Liver (tissue), 9 donors: ENCODE results near the gene ERGIC1. TPM values are rescaled to one million over a fixed set of nuclear protein-coding genes. Genes with fewer than 3 reads are reported as not detected.

Experiments
- DNase-seq: peaks from one replicate; pipeline ENCODE4 v3.0.0-alpha.2; 2017; ENCODE audit warnings: low spot score
- H3K27ac ChIP-seq, 2 donors: one replicate each; pipeline ENCODE4 v1.7.0; 2013; ENCODE audit warnings: inconsistent platforms in 2 of 2, low read length in 2 of 2, control low read depth in 1 of 2, low read depth in 1 of 2, mild to moderate bottlenecking in 1 of 2
- H3K27me3 ChIP-seq, 4 donors: one replicate each; pipeline versions ENCODE4 v1.6.1 to v1.7.0; 2013; ENCODE audit warnings: low read length in 3 of 4, inconsistent platforms in 1 of 4, mild to moderate bottlenecking in 1 of 4, moderate library complexity in 1 of 4; ENCODE audit not compliant: control insufficient read depth in 4 of 4, insufficient read depth in 4 of 4
- H3K36me3 ChIP-seq, 4 donors: one replicate each; pipeline versions ENCODE4 v1.6.1 to v1.7.0; 2013; ENCODE audit warnings: low read length in 3 of 4, mild to moderate bottlenecking in 3 of 4, low read depth in 1 of 4, moderate library complexity in 1 of 4; ENCODE audit not compliant: control insufficient read depth in 4 of 4, insufficient read depth in 3 of 4
- H3K4me1 ChIP-seq, 4 donors: one replicate each; pipeline versions ENCODE4 v1.6.1 to v1.7.0; 2013; ENCODE audit warnings: low read length in 3 of 4, mild to moderate bottlenecking in 3 of 4, moderate library complexity in 1 of 4; ENCODE audit not compliant: control insufficient read depth in 4 of 4, insufficient read depth in 4 of 4
- H3K4me3 ChIP-seq, 3 donors: one replicate each; pipeline versions ENCODE4 v1.6.1 to v1.7.0; 2013; ENCODE audit warnings: low read length in 3 of 3, control low read depth in 1 of 3, low read depth in 1 of 3, mild to moderate bottlenecking in 1 of 3
- H3K9ac ChIP-seq, 2 donors: one replicate each; pipeline ENCODE4 v1.7.0; 2013; ENCODE audit warnings: low read length in 2 of 2, mild to moderate bottlenecking in 2 of 2, moderate library complexity in 2 of 2, control low read depth in 1 of 2, low read depth in 1 of 2
- H3K9me3 ChIP-seq, 4 donors: one replicate each; pipeline versions ENCODE4 v1.6.1 to v1.7.0; 2013; ENCODE audit warnings: low read length in 3 of 4; ENCODE audit not compliant: control insufficient read depth in 4 of 4
- ATF3 ChIP-seq: IDR thresholded peaks from 2 replicates; pipeline ENCODE4 v1.6.1; 2016; ENCODE audit warnings: antibody characterized with exemption
- CTCF ChIP-seq: fragments of 150-350 bp; IDR thresholded peaks from 2 replicates; pipeline ENCODE4 v1.5.1; 2017; ENCODE audit warnings: improper control_type of control experiment, low read depth, low read length; ENCODE audit not compliant: missing input control
- EGR1 ChIP-seq, 2 donors: IDR thresholded peaks; 2 replicates each; pipeline ENCODE4 v1.6.1; 2016 to 2018; ENCODE audit warnings: antibody characterized with exemption in 2 of 2, low read depth in 2 of 2
- FOXA1 ChIP-seq: IDR thresholded peaks from 2 replicates; pipeline ENCODE4 v1.6.1; 2016; ENCODE audit warnings: antibody characterized with exemption
- FOXA2 ChIP-seq: IDR thresholded peaks from 2 replicates; pipeline ENCODE4 v1.6.1; 2016; ENCODE audit warnings: antibody characterized with exemption
- GABPA ChIP-seq, 2 donors: IDR thresholded peaks in 1 of 2; conservative IDR thresholded peaks in 1 of 2; 2 replicates each; pipeline ENCODE4 v1.6.1; 2016; ENCODE audit warnings: antibody characterized with exemption in 2 of 2, mild to moderate bottlenecking in 1 of 2, moderate library complexity in 1 of 2
- HNF4A ChIP-seq, 2 donors: conservative IDR thresholded peaks; 2 replicates each; pipeline ENCODE4 v1.6.1; 2016; ENCODE audit warnings: antibody characterized with exemption in 2 of 2, mild to moderate bottlenecking in 2 of 2
- HNF4G ChIP-seq: IDR thresholded peaks from 2 replicates; pipeline ENCODE4 v1.6.1; 2016; ENCODE audit warnings: antibody characterized with exemption
- JUND ChIP-seq, 2 donors: IDR thresholded peaks; 2 replicates each; pipeline ENCODE4 v1.6.1; 2016; ENCODE audit warnings: antibody characterized with exemption in 2 of 2
- MAX ChIP-seq: IDR thresholded peaks from 2 replicates; pipeline ENCODE4 v1.6.1; 2016; ENCODE audit warnings: antibody characterized with exemption
- RAD21 ChIP-seq, 2 donors: IDR thresholded peaks; 2 replicates each; pipeline ENCODE4 v1.6.1; 2016; ENCODE audit warnings: antibody characterized with exemption in 2 of 2, mild to moderate bottlenecking in 2 of 2
- REST ChIP-seq: IDR thresholded peaks from 2 replicates; pipeline ENCODE4 v1.6.1; 2016; ENCODE audit warnings: antibody characterized with exemption, mild to moderate bottlenecking
- RXRA ChIP-seq, 2 donors: IDR thresholded peaks; 2 replicates each; pipeline ENCODE4 v1.6.1; 2017 to 2018; ENCODE audit warnings: antibody characterized with exemption in 2 of 2, mild to moderate bottlenecking in 1 of 2
- SP1 ChIP-seq: IDR thresholded peaks from 2 replicates; pipeline ENCODE4 v1.6.1; 2018; ENCODE audit warnings: antibody characterized with exemption, mild to moderate bottlenecking
- YY1 ChIP-seq: IDR thresholded peaks from 2 replicates; pipeline ENCODE4 v1.6.1; 2016; ENCODE audit warnings: antibody characterized with exemption, mild to moderate bottlenecking
- ZBTB33 ChIP-seq: IDR thresholded peaks from 2 replicates; pipeline ENCODE4 v1.6.1; 2016; ENCODE audit warnings: antibody characterized with exemption
- WGBS: extraction: QIAGEN DNeasy Blood & Tissue Kit; methylation state at CpG from one replicate; pipeline ENCODE4 v1.1.7; 2013; 5-methylcytosine and 5-hydroxymethylcytosine counted together
- polyA plus RNA-seq, 2 donors: library from polyadenylated mRNA; stranded (reverse) in 1 of 2; unstranded in 1 of 2; fragments of 200-250 nt in 1 of 2; fragments of >200 nt in 1 of 2; fragmentation: Nextera tagmentation in 1 of 2; extraction: Ambion mirVana in 1 of 2; gene quantifications; one replicate each; pipeline versions ENCODE4 v1.2.1 to v1.2.3, GENCODE V29; 2013 to 2015
- total RNA-seq, 2 donors: library from RNA; depleted of rRNA; stranded (reverse); fragments of >200 nt; gene quantifications; one replicate each; pipeline ENCODE4 v1.2.3, GENCODE V29; 2014
- donor health status: healthy.
- donor health status: healthy.
- donor health status: healthy.
- donor health status: healthy.
- donor health status: healthy.

Gene ERGIC1
- total and polyA plus RNA-seq, 4 donors: 45.4 to 155 (median 101) TPM

- TF ChIP-seq ATF3: no peak
- peak; percentile 22 for TF ChIP-seq YY1
- H3K4me1 ChIP-seq: peaks cover 0 to 12% (median 2%) of the 10 kb centered on the region in 4 donors
- WGBS: 91% methylated on average over 3 of the region's 3 CpGs
These were observed 165.4 kb downstream of the ERGIC1 start for GRCh38 chr5:172999372-172999973.

GRCh38 chr5:172999974-173000373, 165.9 kb downstream of the ERGIC1 start:
- WGBS: 26% methylated on average over 1 of the region's 1 CpG
- Histone ChIP-seq H3K9ac (no peak overlapping the region), H3K27ac (no peak overlapping the region), H3K4me1 (peaks cover 0 to 12% (median 2%) of the 10 kb centered on the region in 4 donors), H3K36me3 (peaks cover 2 to 11% (median 7%) of the 10 kb centered on the region in 4 donors), H3K27me3 (no peaks in the 10 kb centered on the region), H3K4me3 (no peak overlapping the region), H3K9me3 (no peaks in the 10 kb centered on the region)
- TF ChIP-seq HNF4G (peak; percentile 21), HNF4A (conservative IDR thresholded peaks at IDR 0.05) (peak; percentile 32 to 48), ATF3 (no peak), YY1 (peak; percentile 38), RAD21 (IDR thresholded peaks at IDR 0.05) (peak in 1 of 2 donors; percentile 6)
- DNase-seq: no peak

More at GRCh38 chr5:172999372-172999973, 165.4 kb downstream of the ERGIC1 start:
- no peak for DNase-seq
- no peaks in the 10 kb centered on the region for H3K9me3 ChIP-seq
- no peaks in the 10 kb centered on the region for H3K27me3 ChIP-seq
- no peak overlapping the region for H3K9ac ChIP-seq
- no peak overlapping the region for H3K4me3 ChIP-seq
- H3K27ac ChIP-seq: no peak overlapping the region
- peaks cover 6 to 11% (median 7%) of the 10 kb centered on the region in 4 donors for H3K36me3 ChIP-seq

GRCh38 chr5:173001229-173001841, 167.3 kb downstream of the ERGIC1 start:
- H3K9me3 ChIP-seq: no peaks in the 10 kb centered on the region
- 90% methylated on average over 9 of the region's 9 CpGs for WGBS
- no peak overlapping the region for H3K4me3 ChIP-seq
- no peak for TF ChIP-seq HNF4G
- TF ChIP-seq JUND (IDR thresholded peaks at IDR 0.05): no peak
- no peak for TF ChIP-seq GABPA (IDR thresholded peaks at IDR 0.05 in 1 of 2, conservative IDR thresholded peaks at IDR 0.05 in 1 of 2)
- no peak for TF ChIP-seq EGR1 (IDR thresholded peaks at IDR 0.05; ENCODE audit: low read depth in 2 of 2)
- TF ChIP-seq REST: no peak
- no peak for TF ChIP-seq CTCF
- no peak for TF ChIP-seq FOXA1
- no peak for TF ChIP-seq MAX
- no peak for TF ChIP-seq SP1
- TF ChIP-seq ZBTB33: no peak
- TF ChIP-seq HNF4A (conservative IDR thresholded peaks at IDR 0.05): no peak
- no peak for TF ChIP-seq ATF3
- TF ChIP-seq FOXA2: no peak
- TF ChIP-seq YY1: no peak
- no peak for TF ChIP-seq RAD21 (IDR thresholded peaks at IDR 0.05)
- TF ChIP-seq RXRA (IDR thresholded peaks at IDR 0.05): no peak
- no peak for DNase-seq
- H3K27me3 ChIP-seq: no peaks in the 10 kb centered on the region
- H3K36me3 ChIP-seq: peaks cover 0 to 5% (median under 1%) of the 10 kb centered on the region in 4 donors
- no peak overlapping the region for H3K27ac ChIP-seq
- no peak overlapping the region for H3K9ac ChIP-seq
- peaks cover 0 to 12% (median 2%) of the 10 kb centered on the region in 4 donors for H3K4me1 ChIP-seq
